Smooth muscle cell of the coronary artery (primary cell): ENCODE results near the gene CHMP2A. TPM values are rescaled to one million over a fixed set of nuclear protein-coding genes. Genes with fewer than 3 reads are reported as not detected.

Source experiments
- total RNA-seq: library from RNA; depleted of rRNA; stranded (reverse); fragments of >200 nt; gene quantifications from 2 replicates; pipeline ENCODE4 v1.2.3, GENCODE V29; 2014; ENCODE audit warnings: low replicate concordance

Gene CHMP2A
- total RNA-seq, result 182 and 214 TPM in 2 replicates

DNA sequence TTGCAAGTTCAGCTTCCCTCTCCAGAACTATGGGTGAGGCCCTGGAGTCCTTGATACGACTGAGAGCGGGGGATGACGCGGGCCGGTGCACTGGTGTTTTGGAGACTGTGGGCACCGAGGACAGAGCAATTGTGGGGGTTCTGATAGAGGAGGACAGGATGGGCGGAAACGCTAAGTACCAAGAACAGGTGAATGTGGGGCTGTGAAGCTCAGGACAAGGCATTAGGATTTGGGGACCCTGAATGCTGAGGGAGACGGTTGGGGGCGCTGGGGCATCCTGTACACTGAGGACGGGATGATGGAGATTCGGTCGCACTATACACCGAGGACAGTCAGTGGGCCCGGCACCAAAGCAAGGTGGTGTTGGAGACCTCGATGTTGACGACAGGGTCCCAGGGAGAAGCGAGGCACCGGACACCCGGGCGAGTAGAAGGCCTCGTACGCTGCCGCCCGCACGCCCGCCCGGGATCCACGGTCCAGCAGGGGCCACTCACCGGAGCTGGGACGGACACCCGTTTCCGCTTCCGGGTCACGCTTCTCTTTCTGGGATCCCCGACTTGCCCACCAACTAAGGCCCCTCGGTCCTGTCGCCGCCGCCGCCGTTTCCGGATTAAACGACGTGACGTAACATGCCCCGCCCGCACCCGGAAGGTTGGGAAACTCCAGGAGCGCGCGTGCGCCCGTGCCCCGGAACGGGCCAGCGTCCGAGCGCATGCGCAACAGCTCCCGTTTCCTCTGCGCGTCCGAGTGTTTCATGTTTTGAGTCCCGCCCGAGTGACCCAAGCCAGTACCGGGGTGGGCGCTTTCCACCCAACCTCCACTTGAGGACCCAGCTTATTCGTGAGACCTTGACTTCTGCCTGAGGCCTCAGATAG lies at the start of gene CHMP2A:
Gene CHMP2A (minus strand): TSS at position 612 of the 875 bp plus-strand sequence. CDS start 893 bp downstream, outside the sequence.

GRCh38 chr19:58572818-58573657 lies 18.1 kb upstream of the CHMP2A start, which contains the start of gene MZF1:
MZF1 (minus strand) TSS chr19:58573335; CDS start chr19:58571389, 1,946 bp downstream.

DNA sequence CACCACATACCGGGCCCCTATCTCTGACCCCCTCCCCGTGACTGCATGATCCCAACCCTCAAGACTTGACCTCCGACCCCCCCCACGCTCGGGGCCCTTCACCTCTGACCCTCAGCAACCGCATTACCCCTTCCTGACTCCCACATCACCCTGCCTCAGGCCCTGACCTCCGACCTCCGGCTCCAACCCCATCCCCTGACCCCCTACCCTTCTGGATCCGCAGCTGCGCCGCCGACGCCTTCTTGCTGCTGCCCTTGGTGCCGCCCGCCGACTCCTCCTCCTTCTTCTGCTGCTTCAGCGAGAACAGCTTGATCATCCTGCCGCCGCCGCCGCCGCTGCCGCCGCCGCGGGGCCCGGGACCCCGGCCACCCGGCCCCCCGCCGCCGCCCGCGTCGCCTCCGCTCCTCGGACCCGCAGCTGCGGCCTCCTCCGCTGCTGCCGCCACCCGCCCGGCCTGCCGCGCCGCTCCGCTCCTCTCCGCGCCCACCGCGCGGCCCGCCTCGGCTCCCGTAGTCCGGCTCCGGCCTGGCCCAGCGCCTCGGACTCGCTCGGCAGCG lies 3.2 kb upstream of the CHMP2A start, which contains the start of gene UBE2M:
Gene UBE2M (minus strand): TSS at position 546 of the 557 bp plus-strand sequence. CDS start 230 bp downstream, at position 316.

DNA sequence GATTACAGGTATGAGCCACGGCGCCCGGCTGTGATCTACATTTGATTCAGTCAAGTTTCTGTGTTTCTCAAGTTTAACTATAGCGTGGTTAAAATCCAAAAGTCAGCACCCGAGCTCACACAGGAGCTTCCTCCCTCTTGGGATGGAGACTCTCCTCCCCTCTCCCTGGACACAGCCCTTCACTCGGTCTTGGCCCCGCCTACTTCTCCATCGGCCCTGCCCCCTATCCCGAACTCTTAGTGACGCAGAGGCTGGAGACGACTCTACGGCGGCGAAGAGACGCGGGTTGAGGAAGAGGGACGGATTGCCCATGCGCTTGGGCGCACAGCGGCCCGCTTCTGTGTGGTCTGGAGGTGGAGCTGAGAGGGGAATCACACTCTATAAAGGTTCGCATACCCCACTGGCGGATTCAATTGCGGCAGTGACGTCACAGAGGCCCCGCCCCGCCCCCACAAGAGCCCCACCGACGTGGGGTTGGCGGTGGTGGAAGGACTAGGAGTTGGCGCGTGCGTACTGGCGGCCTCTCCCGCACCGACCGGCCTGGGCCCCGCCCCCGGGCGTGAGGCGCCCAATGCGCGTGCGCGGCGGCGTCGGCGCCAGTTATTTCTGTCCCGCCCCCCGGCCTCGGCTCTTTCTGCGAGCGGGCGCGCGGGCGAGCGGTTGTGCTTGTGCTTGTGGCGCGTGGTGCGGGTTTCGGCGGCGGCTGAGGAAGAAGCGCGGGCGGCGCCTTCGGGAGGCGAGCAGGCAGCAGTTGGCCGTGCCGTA lies 10.9 kb downstream of the CHMP2A start, which contains the start of gene TRIM28:
Gene TRIM28 (plus strand): TSS at position 239 of the 765 bp plus-strand sequence. CDS start 694 bp downstream, outside the sequence.

GRCh38 chr19:58519355-58520256 lies 35.3 kb downstream of the CHMP2A start, which contains the start of gene ZBTB45:
ZBTB45 (minus strand) TSS chr19:58519810; CDS start chr19:58517673, 2,137 bp downstream.

GRCh38 chr19:58511353-58512208 lies 43.3 kb downstream of the CHMP2A start, which contains the start of gene SLC27A5:
SLC27A5 (minus strand) TSS chr19:58511992; CDS start chr19:58511955, 37 bp downstream.

Other genes starting within 250 kb of the CHMP2A start
- 25.6 and 28.2 TPM in 2 replicates for gene ERVK3-1, start 249.7 kb downstream of the CHMP2A start, total RNA-seq
- gene ZSCAN22, start 228.1 kb downstream of the CHMP2A start, total RNA-seq, result 2.0 and 2.3 TPM in 2 replicates
- 16.8 and 28.1 TPM in 2 replicates for gene A1BG, start 201.6 kb downstream of the CHMP2A start, total RNA-seq
- gene ZNF497, start 192.4 kb downstream of the CHMP2A start, total RNA-seq, result 0.68 and 1.4 TPM in 2 replicates
- gene ZNF837, start 174.1 kb downstream of the CHMP2A start, total RNA-seq, result 0.35 and 2.0 TPM in 2 replicates
- gene RPS5, start 167.8 kb downstream of the CHMP2A start, total RNA-seq, result 3,343 and 4,752 TPM in 2 replicates
- 0.15 TPM in 1 of 2 replicates, not detected in the other for gene RNF225, start 159.4 kb downstream of the CHMP2A start, total RNA-seq
- gene ZNF584, start 146.5 kb downstream of the CHMP2A start, total RNA-seq, result 8.5 and 19.1 TPM in 2 replicates
- gene ZNF132, start 115.0 kb downstream of the CHMP2A start, total RNA-seq, result 5.9 and 8.3 TPM in 2 replicates
- gene ZNF324B, start 103.5 kb downstream of the CHMP2A start, total RNA-seq, result 8.3 and 16.8 TPM in 2 replicates
- 12.6 and 16.7 TPM in 2 replicates for gene ZNF324, start 88.0 kb downstream of the CHMP2A start, total RNA-seq
- 4.0 and 6.1 TPM in 2 replicates for gene ZNF446, start 78.8 kb downstream of the CHMP2A start, total RNA-seq
- 13.1 and 24.8 TPM in 2 replicates for gene SLC27A5, start 43.1 kb downstream of the CHMP2A start, total RNA-seq
- 5.0 and 5.4 TPM in 2 replicates for gene ZBTB45, start 35.3 kb downstream of the CHMP2A start, total RNA-seq
- 368 and 427 TPM in 2 replicates for gene TRIM28, start 11.0 kb downstream of the CHMP2A start, total RNA-seq
- gene UBE2M, start 3.5 kb upstream of the CHMP2A start, total RNA-seq, result 95.1 and 115 TPM in 2 replicates
- gene MZF1, start 18.2 kb upstream of the CHMP2A start, total RNA-seq, result 9.5 and 15.8 TPM in 2 replicates